CD4-positive, CD25-positive, alpha-beta regulatory T cell (primary cell): ENCODE results near the gene CDO1. TPM values are rescaled to one million over a fixed set of nuclear protein-coding genes. Genes with fewer than 3 reads are reported as not detected.

ENCODE experiments used
- ATAC-seq, 2 donors: fragments of 150-1000 bp; cut with Tn5 transposase; one replicate each; pipeline ENCODE4 v1.10.0; 2021; ENCODE audit warnings: low read depth in 2 of 2, moderate number of reproducible peaks in 2 of 2, moderate library complexity in 1 of 2
- DNase-seq, 3 donors: peaks; one replicate each; pipeline versions ENCODE4 v3.0.0 to v3.0.0-alpha.2; 2012 to 2022; ENCODE audit warnings: mixed read lengths in 1 of 3
- H3K27ac ChIP-seq: one replicate; pipeline ENCODE4 v1.7.0; 2013; ENCODE audit warnings: mild to moderate bottlenecking, low read length; ENCODE audit not compliant: insufficient read depth, poor library complexity, severe bottlenecking
- H3K27me3 ChIP-seq: one replicate; pipeline ENCODE4 v1.7.0; 2013; ENCODE audit warnings: low read length; ENCODE audit not compliant: control insufficient read depth, insufficient read depth
- H3K36me3 ChIP-seq: one replicate; pipeline ENCODE4 v1.7.0; 2013; ENCODE audit warnings: mild to moderate bottlenecking, low read length, moderate library complexity; ENCODE audit not compliant: control insufficient read depth, insufficient read depth
- H3K4me1 ChIP-seq: 2 replicates; pipeline ENCODE4 v1.7.0; 2013; ENCODE audit warnings: mild to moderate bottlenecking, low read length; ENCODE audit not compliant: insufficient read depth, control insufficient read depth, poor library complexity, severe bottlenecking
- H3K4me3 ChIP-seq: one replicate; pipeline ENCODE4 v1.7.0; 2013; ENCODE audit warnings: low read depth, mild to moderate bottlenecking, low read length, moderate library complexity
- H3K9me3 ChIP-seq, 2 experiments: 1 replicate in 1 of 2; 2 replicates in 1 of 2; pipeline ENCODE4 v1.7.0; 2013; ENCODE audit warnings: low read length in 2 of 2, mild to moderate bottlenecking in 1 of 2, moderate library complexity in 1 of 2; ENCODE audit not compliant: control insufficient read depth in 2 of 2
- H3K27ac Mint-ChIP-seq, 3 donors: one replicate each; pipeline ENCODE4 v1.8.0; 2020 to 2022; ENCODE audit warnings: mild to moderate bottlenecking in 3 of 3, mixed read lengths in 3 of 3, moderate library complexity in 2 of 3
- H3K27me3 Mint-ChIP-seq: one replicate; pipeline ENCODE4 v1.8.0; 2022; ENCODE audit warnings: mild to moderate bottlenecking, mixed read lengths
- H3K36me3 Mint-ChIP-seq: one replicate; pipeline ENCODE4 v1.8.0; 2020; ENCODE audit warnings: mixed read lengths
- H3K4me1 Mint-ChIP-seq, 4 donors: one replicate each; pipeline ENCODE4 v1.8.0; 2020 to 2022; ENCODE audit warnings: mixed read lengths in 4 of 4, mild to moderate bottlenecking in 1 of 4
- H3K4me3 Mint-ChIP-seq, 4 donors: one replicate each; pipeline ENCODE4 v1.8.0; 2020 to 2022; ENCODE audit warnings: mild to moderate bottlenecking in 4 of 4, mixed read lengths in 4 of 4, moderate library complexity in 3 of 4
- H3K9me3 Mint-ChIP-seq, 7 donors: one replicate each; pipeline ENCODE4 v1.8.0; 2020 to 2022; ENCODE audit warnings: mixed read lengths in 7 of 7, mild to moderate bottlenecking in 3 of 7, moderate library complexity in 2 of 7
- polyA plus RNA-seq, 4 donors: library from polyadenylated mRNA; unstranded; fragments of 300-500 nt; fragmentation: Illumina TruSeq; gene quantifications; one replicate each; pipeline ENCODE4 v1.2.3, GENCODE V29; 2021
- total RNA-seq: library from RNA; stranded (reverse); gene quantifications from one replicate; pipeline ENCODE4 v1.2.3, GENCODE V29; 2022

Gene CDO1
- total and polyA plus RNA-seq, 5 donors from 2014 or later, result 0.16 to 1.7 (median 0.24) TPM; not detected in 2

DNA sequence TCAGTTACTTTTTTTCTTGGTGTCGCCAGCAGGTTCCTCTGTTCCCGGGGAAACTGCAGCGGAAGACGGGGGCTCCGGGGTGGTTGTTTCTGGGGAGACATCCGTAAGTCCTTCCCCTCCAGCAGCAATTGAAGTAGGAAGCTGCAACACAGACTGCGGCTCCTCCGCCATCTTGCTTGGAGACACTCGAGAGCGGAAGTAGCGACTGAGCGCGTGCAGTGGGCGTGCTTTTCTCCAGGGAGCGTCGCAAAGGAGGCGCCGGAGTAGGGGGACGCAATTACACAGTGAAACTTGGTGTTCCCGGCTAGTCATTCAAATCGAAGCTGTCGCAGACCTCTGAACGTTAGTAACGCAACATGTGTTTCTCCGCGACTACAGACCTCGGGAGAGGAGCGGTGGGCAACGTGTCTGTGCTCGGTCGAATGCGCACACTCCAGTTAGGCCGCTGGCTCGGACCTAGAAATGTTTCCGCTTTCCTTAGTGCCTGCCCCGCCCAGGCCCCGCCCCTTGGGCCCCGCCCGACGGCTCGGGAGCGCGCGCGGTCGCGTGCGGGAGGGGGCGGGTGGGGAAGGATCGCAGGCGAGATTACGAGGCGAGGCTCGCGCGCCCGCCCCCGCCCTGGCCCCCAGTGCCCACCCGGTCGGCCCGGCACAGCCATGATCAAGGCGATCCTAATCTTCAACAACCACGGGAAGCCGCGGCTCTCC is 25.1 kb upstream of the CDO1 start, which contains the start of the genes AP3S1 and ATG12:
AP3S1 (plus strand) TSS at position 554 of the 707 bp plus-strand sequence; CDS start at position 657, 103 bp downstream.
ATG12 (minus strand) TSS at position 184 of the 707 bp plus-strand sequence; CDS start at position 171, 13 bp downstream.
- Mint-ChIP-seq H3K4me1 (peaks cover 40 to 68% (median 54%) of the 10 kb centered on the region in 4 donors), H3K27ac (peak within 1 kb of the TSS; percentile 99), H3K27me3 (no peaks in the 10 kb centered on the region), H3K4me3 (peak within 1 kb of the TSS; percentile 97 to 99 (median 99)), H3K9me3 (no peaks in the 10 kb centered on the region), H3K36me3 (peaks cover 9% of the 10 kb centered on the region)
- peak; percentile 87 to 97 (median 94) for DNase-seq
- H3K27ac ChIP-seq, result peak within 1 kb of the TSS; percentile 93
- peak within 1 kb of the TSS; percentile 96 for H3K4me3 ChIP-seq
- H3K36me3 ChIP-seq, result peaks cover 16% of the 10 kb centered on the region
- H3K4me1 ChIP-seq, result peaks cover 45% of the 10 kb centered on the region
- no peaks in the 10 kb centered on the region for H3K9me3 ChIP-seq
- no peaks in the 10 kb centered on the region for H3K27me3 ChIP-seq
- ATAC-seq, result peak; percentile 87

DNA sequence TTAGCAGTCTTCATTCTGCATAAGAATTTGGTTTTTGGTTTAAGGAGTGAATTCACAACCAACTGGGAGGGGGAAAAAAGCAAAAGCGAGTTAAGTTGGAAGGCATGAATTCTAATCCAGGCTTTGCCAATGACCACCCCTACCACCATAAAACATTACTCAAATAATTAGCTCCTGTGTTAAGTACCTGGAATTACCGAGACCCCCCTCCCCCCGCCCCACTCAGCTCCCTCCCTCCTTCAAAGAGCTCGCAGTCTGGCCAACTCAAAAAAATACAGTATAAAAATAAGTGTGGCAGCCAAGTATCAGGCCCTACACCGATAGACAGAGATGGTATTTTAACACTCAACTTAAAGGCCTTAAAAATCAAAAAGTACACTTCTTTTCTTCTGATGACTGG is 24.4 kb upstream of the CDO1 start:
- no peaks in the 10 kb centered on the region for H3K9me3 Mint-ChIP-seq
- ATAC-seq (no peak), DNase-seq (no peak)
- peaks cover 45% of the 10 kb centered on the region for H3K4me1 ChIP-seq
- no peaks in the 10 kb centered on the region for H3K27me3 Mint-ChIP-seq
- H3K4me3 ChIP-seq, result peak overlapping the region; percentile 86
- peak overlapping the region; percentile 96 to 99 (median 99) for H3K4me3 Mint-ChIP-seq
- no peaks in the 10 kb centered on the region for H3K9me3 ChIP-seq
- peaks cover 14% of the 10 kb centered on the region for H3K36me3 Mint-ChIP-seq
- H3K27ac ChIP-seq, result peak overlapping the region; percentile 93
- peaks cover 40 to 68% (median 55%) of the 10 kb centered on the region in 4 donors for H3K4me1 Mint-ChIP-seq
- H3K27me3 ChIP-seq, result no peaks in the 10 kb centered on the region
- H3K27ac Mint-ChIP-seq, result peak overlapping the region; percentile 99
- peaks cover 22% of the 10 kb centered on the region for H3K36me3 ChIP-seq

DNA sequence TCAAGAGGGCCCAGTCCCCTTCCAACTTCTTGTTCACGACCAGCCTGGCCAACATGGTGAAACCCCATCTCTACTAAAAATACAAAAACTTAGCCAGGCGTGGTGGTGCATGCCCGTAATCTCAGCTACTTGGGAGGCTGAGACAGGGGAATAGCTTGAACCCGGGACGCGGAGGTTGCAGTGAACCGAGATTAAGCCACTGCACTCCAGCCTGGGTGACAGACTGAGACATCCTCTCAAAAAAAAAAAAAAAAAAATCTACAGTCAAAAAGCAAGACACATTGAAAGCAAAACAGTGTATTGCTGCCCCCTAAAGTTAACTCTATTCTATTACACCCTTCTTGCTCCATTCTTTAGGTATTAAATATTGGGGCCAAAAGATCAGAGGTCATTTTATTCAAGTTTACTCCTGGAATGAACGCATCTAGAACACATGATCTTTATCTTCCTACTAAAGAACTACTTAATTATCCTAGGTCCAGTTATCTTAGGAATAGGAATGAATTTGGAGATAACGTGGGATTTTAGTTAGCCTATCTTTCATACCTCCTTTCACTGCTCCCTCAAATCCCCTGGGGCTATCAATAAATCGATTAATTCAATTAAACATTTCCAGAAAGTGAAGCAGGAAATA is 22.5 kb upstream of the CDO1 start:
- Histone ChIP-seq H3K36me3 (peaks cover 40% of the 10 kb centered on the region), H3K4me3 (peak overlapping the region; percentile 66), H3K27ac (peak overlapping the region; percentile 93), H3K27me3 (no peaks in the 10 kb centered on the region), H3K4me1 (peaks cover 45% of the 10 kb centered on the region), H3K9me3 (no peaks in the 10 kb centered on the region)
- ATAC-seq (peak; percentile 29 to 45), DNase-seq (peak in 2 of 3 donors; percentile 77 to 78)
- no peaks in the 10 kb centered on the region for H3K9me3 Mint-ChIP-seq
- H3K27me3 Mint-ChIP-seq, result no peaks in the 10 kb centered on the region
- peaks cover 26% of the 10 kb centered on the region for H3K36me3 Mint-ChIP-seq
- peak overlapping the region; percentile 54 to 99 (median 87) for H3K27ac Mint-ChIP-seq
- peaks cover 40 to 66% (median 49%) of the 10 kb centered on the region in 4 donors for H3K4me1 Mint-ChIP-seq
- peak overlapping the region; percentile 96 to 99 (median 99) for H3K4me3 Mint-ChIP-seq

DNA sequence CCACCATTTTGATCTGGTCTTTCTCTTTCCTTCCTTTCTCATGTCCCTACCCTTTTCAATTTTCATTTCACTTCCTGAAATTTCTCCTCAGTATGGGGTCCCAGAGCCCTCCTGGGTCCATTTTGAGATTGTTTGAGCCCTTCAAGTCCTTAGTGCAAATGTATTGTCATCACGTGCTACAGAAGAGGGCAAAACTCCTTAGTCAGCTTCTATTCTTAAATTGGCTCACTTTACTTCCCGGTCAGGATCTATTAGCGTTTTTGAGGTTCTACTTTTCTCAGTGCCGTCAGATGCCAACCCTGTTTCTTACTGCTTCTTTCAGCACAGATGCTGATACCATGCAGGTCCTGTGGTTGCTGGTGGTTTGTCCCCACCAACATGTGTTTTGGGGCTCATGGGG is 19.0 kb upstream of the CDO1 start:
- Histone ChIP-seq H3K4me3 (no peak overlapping the region), H3K9me3 (no peaks in the 10 kb centered on the region), H3K4me1 (peaks cover 24% of the 10 kb centered on the region), H3K36me3 (peaks cover 69% of the 10 kb centered on the region), H3K27ac (no peak overlapping the region), H3K27me3 (no peaks in the 10 kb centered on the region)
- no peak for DNase-seq
- Mint-ChIP-seq H3K9me3 (no peaks in the 10 kb centered on the region), H3K36me3 (peaks cover 35% of the 10 kb centered on the region), H3K27me3 (no peaks in the 10 kb centered on the region), H3K4me1 (peaks cover 39 to 50% (median 45%) of the 10 kb centered on the region in 4 donors), H3K4me3 (no peak overlapping the region), H3K27ac (peak overlapping the region in 1 of 3 donors; percentile 77)
- ATAC-seq, result no peak

DNA sequence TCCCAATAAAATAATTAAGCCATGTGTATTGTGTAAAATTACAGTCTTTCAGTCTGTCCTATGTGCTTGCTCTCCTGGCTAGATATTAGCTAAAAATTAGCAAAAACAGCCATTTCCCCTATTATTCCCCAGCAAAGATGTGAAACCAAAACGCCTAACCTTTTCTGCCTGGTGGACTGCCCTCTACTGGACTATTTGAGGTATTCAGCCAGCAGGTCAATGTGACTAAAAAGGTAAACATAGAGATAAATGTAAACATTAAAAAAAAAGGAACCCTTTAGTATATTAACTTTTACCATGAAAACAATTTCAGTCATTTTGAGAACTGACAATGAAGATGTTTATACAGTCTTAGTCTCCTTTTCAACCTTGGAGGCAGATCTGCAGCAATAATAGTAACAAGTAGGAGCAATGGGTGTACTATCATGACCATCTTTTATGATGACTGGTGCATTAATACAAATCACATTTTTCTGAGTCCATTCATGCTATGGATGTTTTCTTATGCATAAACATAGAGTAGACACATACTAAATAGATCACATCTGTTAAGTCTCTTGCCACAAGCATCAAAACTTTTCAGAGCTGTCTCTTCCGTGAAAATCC is 14.8 kb upstream of the CDO1 start:
- H3K36me3 ChIP-seq, result peaks cover 74% of the 10 kb centered on the region

DNA sequence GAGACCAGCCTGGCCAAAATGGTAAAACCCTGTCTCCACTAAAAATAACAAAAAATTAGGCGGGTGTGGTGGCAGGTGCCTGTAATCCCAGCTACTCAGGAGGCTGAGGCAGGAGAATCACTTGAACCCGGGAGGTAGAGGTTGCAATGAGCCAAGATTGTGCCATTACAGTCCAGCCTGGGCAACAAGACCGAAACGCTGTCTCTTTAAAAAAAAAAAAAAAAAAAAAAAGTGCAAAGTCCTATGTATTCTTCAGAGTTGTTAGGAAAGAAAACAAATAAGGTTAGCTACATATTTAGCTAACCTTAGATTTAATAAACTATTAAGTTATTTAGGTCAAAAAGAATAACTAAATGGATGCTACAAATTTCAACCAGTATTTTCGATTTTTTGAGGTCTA is 13.5 kb upstream of the CDO1 start:
- Mint-ChIP-seq H3K27ac (no peak overlapping the region), H3K4me1 (peaks cover 12 to 20% (median 19%) of the 10 kb centered on the region in 4 donors)
- H3K36me3 ChIP-seq, result peaks cover 61% of the 10 kb centered on the region

More for the DNA sequence above, 14.8 kb upstream of the CDO1 start:
- Mint-ChIP-seq H3K4me1 (peaks cover 17 to 26% (median 23%) of the 10 kb centered on the region in 4 donors), H3K36me3 (peaks cover 34% of the 10 kb centered on the region), H3K27ac (peak overlapping the region in 2 of 3 donors; percentile 3 to 37), H3K4me3 (no peak overlapping the region), H3K9me3 (peaks cover 0 to 9% (median 0%) of the 10 kb centered on the region in 7 donors), H3K27me3 (peaks cover 7% of the 10 kb centered on the region)
- peaks cover 0 to 2% of the 10 kb centered on the region in 2 experiments for H3K9me3 ChIP-seq
- no peaks in the 10 kb centered on the region for H3K27me3 ChIP-seq
- no peak overlapping the region for H3K4me3 ChIP-seq
- H3K4me1 ChIP-seq, result no peaks in the 10 kb centered on the region
- no peak overlapping the region for H3K27ac ChIP-seq
- peak in 2 of 3 donors; percentile 42 to 52 for DNase-seq
- peak; percentile 60 to 69 for ATAC-seq

DNA sequence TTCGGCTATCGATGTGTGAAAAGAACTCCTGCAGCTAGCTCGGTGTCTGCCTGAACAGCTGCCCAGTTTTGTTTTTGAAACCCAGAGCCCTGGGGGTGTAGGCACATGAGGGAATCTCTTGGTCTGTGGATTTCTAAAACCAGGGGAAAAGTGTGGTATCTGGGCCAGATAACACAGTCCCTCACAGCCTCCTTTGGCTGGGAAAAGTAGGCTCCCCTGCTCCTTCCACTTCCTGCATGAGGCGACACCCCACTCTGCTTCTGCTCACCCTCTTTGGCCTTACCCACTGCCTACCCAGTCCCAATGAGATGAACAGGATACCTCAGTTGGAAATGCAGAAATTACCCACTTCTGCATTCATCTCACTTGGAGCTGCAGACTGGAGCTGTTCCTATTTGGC is 9.5 kb upstream of the CDO1 start:
- ATAC-seq, result no peak

More for the DNA sequence above, 13.5 kb upstream of the CDO1 start:
- Histone ChIP-seq H3K9me3 (peaks cover 6 to 8% of the 10 kb centered on the region in 2 experiments), H3K27me3 (peaks cover 2% of the 10 kb centered on the region), H3K27ac (no peak overlapping the region), H3K4me3 (no peak overlapping the region), H3K4me1 (no peaks in the 10 kb centered on the region)
- DNase-seq, result no peak
- peaks cover 27% of the 10 kb centered on the region for H3K36me3 Mint-ChIP-seq
- H3K4me3 Mint-ChIP-seq, result no peak overlapping the region
- H3K9me3 Mint-ChIP-seq, result peaks cover 0 to 11% (median 1%) of the 10 kb centered on the region in 7 donors
- ATAC-seq, result no peak
- H3K27me3 Mint-ChIP-seq, result peaks cover 9% of the 10 kb centered on the region

More for the DNA sequence above, 9.5 kb upstream of the CDO1 start:
- peaks cover 11% of the 10 kb centered on the region for H3K36me3 Mint-ChIP-seq
- H3K27me3 Mint-ChIP-seq, result peaks cover 34% of the 10 kb centered on the region
- Histone ChIP-seq H3K4me1 (no peaks in the 10 kb centered on the region), H3K27me3 (peaks cover 8% of the 10 kb centered on the region), H3K36me3 (peaks cover 29% of the 10 kb centered on the region), H3K27ac (no peak overlapping the region), H3K9me3 (peaks cover 6 to 8% of the 10 kb centered on the region in 2 experiments), H3K4me3 (no peak overlapping the region)
- peaks cover 0 to 11% (median 2%) of the 10 kb centered on the region in 4 donors for H3K4me1 Mint-ChIP-seq
- peak overlapping the region in 1 of 4 donors; percentile 43 for H3K4me3 Mint-ChIP-seq
- H3K27ac Mint-ChIP-seq, result no peak overlapping the region
- H3K9me3 Mint-ChIP-seq, result peaks cover 0 to 17% (median 9%) of the 10 kb centered on the region in 7 donors
- no peak for DNase-seq
